ENCODE measurements around the gene RPL4.
"Not testable (repeated sequence)": the region's sequence is repeated elsewhere in the genome, so short reads cannot be mapped to it uniquely, and the experiment has no call there.

The RPL4 gene

GRCh38 chr15:66515901-66516322, 11.3 kb upstream of the RPL4 start:
- TF ChIP-seq CTCF (conservative IDR thresholded peaks at IDR 0.05; ENCODE audit: low read depth): no peak
- POLR2A ChIA-PET (ENCODE audit: low non-redundant PET): no interaction called here
- DNase-seq (ENCODE audit: low spot score): peak; percentile 21
- H3K27ac ChIP-seq: no peak overlapping the region
- CTCF ChIA-PET: interaction anchor here (0.7 kb wide), 1 partner anchor 188 kb away, joined by 3 read pairs; no protein-coding TSS in a partner anchor

- POLR2A ChIA-PET (ENCODE audit: low non-redundant PET): interaction anchor here (0.6 kb wide), 1 partner anchor 52 kb away, joined by 3 read pairs; no protein-coding TSS in a partner anchor
- H3K27ac ChIP-seq: no peak overlapping the region
- CTCF ChIA-PET: no interaction called here
- TF ChIP-seq CTCF (conservative IDR thresholded peaks at IDR 0.05; ENCODE audit: low read depth): no peak
- DNase-seq (ENCODE audit: low spot score): no peak
These were observed 9.9 kb upstream of the RPL4 start for GRCh38 chr15:66514586-66514985.

- no peak for TF ChIP-seq CTCF (conservative IDR thresholded peaks at IDR 0.05; ENCODE audit: low read depth)
- no peak overlapping the region for H3K27ac ChIP-seq
- ChIA-PET POLR2A (ENCODE audit: low non-redundant PET) (interaction anchor here (0.8 kb wide), 1 partner anchor 16 kb away, joined by 3 read pairs; no protein-coding TSS in a partner anchor), CTCF (no interaction called here)
- DNase-seq (ENCODE audit: low spot score): no peak
These were observed 3.7 kb upstream of the RPL4 start for GRCh38 chr15:66508293-66508883.

GRCh38 chr15:66505818-66506217, 1.2 kb upstream of the RPL4 start:
- no peak for TF ChIP-seq CTCF (conservative IDR thresholded peaks at IDR 0.05; ENCODE audit: low read depth)
- POLR2A ChIA-PET (ENCODE audit: low non-redundant PET): interaction anchor here (0.7 kb wide), 1 partner anchor 416 kb away, joined by 4 read pairs; no protein-coding TSS in a partner anchor
- CTCF ChIA-PET: interaction anchor here (1.2 kb wide), 1 partner anchor 346 kb away, joined by 3 read pairs; no protein-coding TSS in a partner anchor

GRCh38 chr15:66505430-66505811, 766 bp upstream of the RPL4 start:
- ChIA-PET POLR2A (ENCODE audit: low non-redundant PET) (no interaction called here), CTCF (interaction anchor here (1.2 kb wide), 1 partner anchor 346 kb away, joined by 3 read pairs; no protein-coding TSS in a partner anchor)
- no peak for TF ChIP-seq CTCF (conservative IDR thresholded peaks at IDR 0.05; ENCODE audit: low read depth)
- DNase-seq (ENCODE audit: low spot score): no peak
- H3K27ac ChIP-seq: peak overlapping the region; percentile 93

More at GRCh38 chr15:66505818-66506217, 1.2 kb upstream of the RPL4 start:
- DNase-seq (ENCODE audit: low spot score): no peak
- peak overlapping the region; percentile 93 for H3K27ac ChIP-seq

GRCh38 chr15:66503780-66504562, 684 bp downstream of the RPL4 start:
- ChIA-PET CTCF (no interaction called here), POLR2A (ENCODE audit: low non-redundant PET) (no interaction called here)
- peak overlapping the region; percentile 93 for H3K27ac ChIP-seq
- TF ChIP-seq CTCF (conservative IDR thresholded peaks at IDR 0.05; ENCODE audit: low read depth): no peak
- DNase-seq (ENCODE audit: low spot score): no peak

GRCh38 chr15:66503041-66503648, 1.5 kb downstream of the RPL4 start:
- DNase-seq (ENCODE audit: low spot score); CTCF ChIA-PET: not testable (repeated sequence)

More at GRCh38 chr15:66503041-66503648, 1.5 kb downstream of the RPL4 start:
- H3K27ac ChIP-seq: peak overlapping the region; percentile 63; the same call in 1 of the 2 replicates
- POLR2A ChIA-PET (ENCODE audit: low non-redundant PET): not testable (repeated sequence)
